Vagina (tissue), 2 donors: ENCODE data around the gene ERO1A. TPM values are rescaled to one million over a fixed set of nuclear protein-coding genes. Genes with fewer than 3 reads are reported as not detected.
A peak's percentile ranks its signal among the peaks of the same experiment; 100 is the strongest.

Source experiments
- DNase-seq, 2 donors: peaks; one replicate each; pipeline ENCODE4 v3.0.0-alpha.2; 2017; ENCODE audit errors: extremely low spot score in 2 of 2
- H3K27ac ChIP-seq: fragments of 200-600 bp; sonication (generic); one replicate; pipeline ENCODE4 v1.5.1; 2019
- H3K27me3 ChIP-seq: fragments of 200-600 bp; sonication (generic); one replicate; pipeline ENCODE4 v1.5.1; 2019
- H3K36me3 ChIP-seq, 2 donors: fragments of 200-600 bp; sonication (generic); one replicate each; pipeline ENCODE4 v1.5.1; 2017 to 2019
- H3K4me1 ChIP-seq: fragments of 200-600 bp; sonication (generic); one replicate; pipeline ENCODE4 v1.5.1; 2019
- H3K4me3 ChIP-seq, 2 donors: fragments of 200-600 bp; sonication (generic); 1 replicate in 1 of 2; 2 replicates in 1 of 2; pipeline ENCODE4 v1.5.1; 2016 to 2019
- H3K9me3 ChIP-seq: fragments of 200-600 bp; sonication (generic); one replicate; pipeline ENCODE4 v1.5.1; 2019
- POLR2A ChIP-seq, 2 donors: fragments of 450-650 bp; IDR thresholded peaks; one replicate each; pipeline ENCODE4 v1.6.1; 2017; ENCODE audit warnings: antibody characterized with exemption in 2 of 2, mild to moderate bottlenecking in 2 of 2, moderate library complexity in 2 of 2
- POLR2AphosphoS5 ChIP-seq, 2 donors: sonication (generic); formaldehyde crosslinking; IDR thresholded peaks; one replicate each; pipeline ENCODE4 v1.9.0; 2017; ENCODE audit warnings: antibody characterized with exemption in 2 of 2, mild to moderate bottlenecking in 2 of 2, low read depth in 1 of 2; ENCODE audit not compliant: insufficient read depth in 1 of 2
- intact Hi-C: fragments of 100-400 bp; cut with DNase I; formaldehyde crosslinking; loops from one replicate; pipeline ENCODE4 v1.15.1; 2023
- total RNA-seq: library from RNA; depleted of rRNA; stranded (reverse); fragments of >200 nt; gene quantifications from one replicate; pipeline ENCODE4 v1.2.3, GENCODE V29; 2016
- TF ChIP-seq, protein P1 (sequence below), 3 experiments: fragments of 450-650 bp in 2 of 3; fragments of 200-600 bp in 1 of 3; sonication (generic) in 1 of 3; IDR thresholded peaks; one replicate each; pipeline ENCODE4 v1.5.1; 2017 to 2019; ENCODE audit warnings: antibody characterized with exemption in 3 of 3, mild to moderate bottlenecking in 2 of 3, moderate library complexity in 2 of 3

The ERO1A gene
- total RNA-seq, 1 donor from 2014 or later, result 50.6 TPM

DNA sequence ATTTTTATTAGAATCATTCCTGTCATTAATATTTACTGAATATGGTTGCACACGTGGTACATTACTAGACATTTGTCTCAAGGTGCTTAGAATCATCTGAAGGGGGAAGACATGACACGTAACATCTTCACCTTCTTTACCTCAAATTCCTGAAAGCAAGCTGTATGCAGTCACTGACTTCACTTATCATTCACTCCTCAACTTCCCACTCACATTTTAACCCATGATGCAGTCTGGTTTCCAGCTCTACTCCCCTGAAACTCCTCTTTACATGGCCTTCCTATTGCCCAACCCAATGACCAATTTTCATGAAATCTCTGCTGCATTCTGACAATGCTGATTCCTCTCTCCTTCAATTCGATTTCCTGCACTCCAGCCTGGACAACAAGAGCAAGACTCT lies 5.9 kb upstream of the ERO1A start:
- Histone ChIP-seq H3K27me3 (no peaks in the 10 kb centered on the region), H3K9me3 (no peaks in the 10 kb centered on the region), H3K4me3 (no peak overlapping the region), H3K36me3 (no peaks in the 10 kb centered on the region), H3K4me1 (peaks cover 6% of the 10 kb centered on the region), H3K27ac (no peak overlapping the region)
- DNase-seq, result no peak
- TF ChIP-seq POLR2AphosphoS5 (IDR thresholded peaks at IDR 0.05; ENCODE audit: insufficient read depth in 1 of 2, low read depth in 1 of 2), result no peak
- TF ChIP-seq, protein P1, sequence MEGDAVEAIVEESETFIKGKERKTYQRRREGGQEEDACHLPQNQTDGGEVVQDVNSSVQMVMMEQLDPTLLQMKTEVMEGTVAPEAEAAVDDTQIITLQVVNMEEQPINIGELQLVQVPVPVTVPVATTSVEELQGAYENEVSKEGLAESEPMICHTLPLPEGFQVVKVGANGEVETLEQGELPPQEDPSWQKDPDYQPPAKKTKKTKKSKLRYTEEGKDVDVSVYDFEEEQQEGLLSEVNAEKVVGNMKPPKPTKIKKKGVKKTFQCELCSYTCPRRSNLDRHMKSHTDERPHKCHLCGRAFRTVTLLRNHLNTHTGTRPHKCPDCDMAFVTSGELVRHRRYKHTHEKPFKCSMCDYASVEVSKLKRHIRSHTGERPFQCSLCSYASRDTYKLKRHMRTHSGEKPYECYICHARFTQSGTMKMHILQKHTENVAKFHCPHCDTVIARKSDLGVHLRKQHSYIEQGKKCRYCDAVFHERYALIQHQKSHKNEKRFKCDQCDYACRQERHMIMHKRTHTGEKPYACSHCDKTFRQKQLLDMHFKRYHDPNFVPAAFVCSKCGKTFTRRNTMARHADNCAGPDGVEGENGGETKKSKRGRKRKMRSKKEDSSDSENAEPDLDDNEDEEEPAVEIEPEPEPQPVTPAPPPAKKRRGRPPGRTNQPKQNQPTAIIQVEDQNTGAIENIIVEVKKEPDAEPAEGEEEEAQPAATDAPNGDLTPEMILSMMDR (IDR thresholded peaks at IDR 0.05), result no peak
- TF ChIP-seq POLR2A (IDR thresholded peaks at IDR 0.05), result no peak
- intact Hi-C loops, result no loop called here

DNA sequence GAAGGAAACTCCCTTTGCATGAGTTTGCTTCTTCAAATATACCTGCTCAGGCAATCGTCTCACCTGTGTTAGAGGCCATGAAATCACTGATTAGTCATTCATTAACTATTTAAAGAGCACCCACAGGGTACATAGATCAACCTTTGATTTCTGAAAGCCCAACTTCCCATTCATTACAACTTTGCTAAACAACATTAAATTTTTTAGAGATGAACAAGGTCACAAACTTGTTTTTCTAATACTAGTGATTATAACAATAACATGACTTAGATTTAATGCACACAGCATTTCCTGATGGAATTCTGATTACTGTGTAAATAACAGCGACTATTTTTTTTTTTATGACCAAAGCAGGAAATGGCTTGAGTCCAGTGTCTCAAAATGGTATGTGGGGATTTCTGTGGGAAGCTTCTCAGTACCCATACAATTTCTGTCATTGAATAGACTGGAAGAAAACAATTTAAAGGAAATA lies 5.4 kb upstream of the ERO1A start:
- peak overlapping the region; percentile 2 for H3K27ac ChIP-seq
- no peak for DNase-seq
- intact Hi-C loops, result no loop called here

DNA sequence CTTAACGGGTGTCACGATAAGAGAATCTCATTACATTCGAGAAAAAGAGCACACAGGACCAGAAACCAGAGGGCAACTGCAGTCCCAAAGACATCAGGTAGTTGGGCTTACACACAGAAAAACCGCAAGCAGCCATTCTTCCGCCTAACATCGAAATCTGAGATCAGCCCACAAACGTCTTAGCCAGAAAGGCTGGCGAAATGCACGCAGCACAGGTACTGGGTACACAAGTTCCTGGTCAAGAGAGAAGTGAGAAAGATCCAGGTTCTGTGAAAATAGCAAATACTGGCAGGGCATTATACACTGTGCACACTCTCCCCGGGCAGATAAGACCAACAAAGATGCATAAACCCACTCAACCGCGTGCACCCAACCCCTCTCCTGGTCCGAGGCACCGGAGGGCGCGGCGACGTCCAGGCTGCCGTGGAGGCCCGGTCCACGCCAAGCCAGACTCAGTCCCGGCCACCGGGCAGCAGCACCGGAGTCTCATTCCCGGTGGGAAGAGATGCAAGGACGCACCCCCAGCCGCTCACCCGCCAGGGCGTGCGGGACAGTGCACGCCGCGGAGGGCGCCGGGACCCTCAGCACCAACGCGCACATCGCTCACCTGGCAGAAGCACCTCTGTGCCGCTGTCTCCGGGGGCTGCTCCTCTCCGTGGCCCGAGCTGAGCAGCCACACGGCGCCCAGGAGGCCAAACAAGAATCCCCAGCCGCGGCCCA lies 437 bp downstream of the ERO1A start:
- Histone ChIP-seq H3K27me3 (no peaks in the 10 kb centered on the region), H3K27ac (peak overlapping the region; percentile 98), H3K4me3 (peak overlapping the region; percentile 84 to 98), H3K4me1 (peaks cover 38% of the 10 kb centered on the region), H3K9me3 (no peaks in the 10 kb centered on the region), H3K36me3 (no peaks in the 10 kb centered on the region)
- intact Hi-C loops, result loop anchor here (10.0 kb wide), 1 partner anchor 140 kb away; the partner anchor contains the start of genes GPR137C and TXNDC16
- no peak for DNase-seq
- peak in 1 of 2 donors; percentile 46 for TF ChIP-seq POLR2AphosphoS5 (IDR thresholded peaks at IDR 0.05; ENCODE audit: insufficient read depth in 1 of 2, low read depth in 1 of 2)
- no peak for TF ChIP-seq POLR2A (IDR thresholded peaks at IDR 0.05)

More for the DNA sequence above, 5.4 kb upstream of the ERO1A start:
- peaks cover 6% of the 10 kb centered on the region for H3K4me1 ChIP-seq
- H3K27me3 ChIP-seq, result no peaks in the 10 kb centered on the region
- no peak overlapping the region for H3K4me3 ChIP-seq
- TF ChIP-seq, protein P1 (IDR thresholded peaks at IDR 0.05), result no peak
- TF ChIP-seq POLR2A (IDR thresholded peaks at IDR 0.05) (no peak), POLR2AphosphoS5 (IDR thresholded peaks at IDR 0.05; ENCODE audit: insufficient read depth in 1 of 2, low read depth in 1 of 2) (peak in 1 of 2 donors; percentile 31)
- H3K9me3 ChIP-seq, result no peaks in the 10 kb centered on the region
- H3K36me3 ChIP-seq, result no peaks in the 10 kb centered on the region

DNA sequence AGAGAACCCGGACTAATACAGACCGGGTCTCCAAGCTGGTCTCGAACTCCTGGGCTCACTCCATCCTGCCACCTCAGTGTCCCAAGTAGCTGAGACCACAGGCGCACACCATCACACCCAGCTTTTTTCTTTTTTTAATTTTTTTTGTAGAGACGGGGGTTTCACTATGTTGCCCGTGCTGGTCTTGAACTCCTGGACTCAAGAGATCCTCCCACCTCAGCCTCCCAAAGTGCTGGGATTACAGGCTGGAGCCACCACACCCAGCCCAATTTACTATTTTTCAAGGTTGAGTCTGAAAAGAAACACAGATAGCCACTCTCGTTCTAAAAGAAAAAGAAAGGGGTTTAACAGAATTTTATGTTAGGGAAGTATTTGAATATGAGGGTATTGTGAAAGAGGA lies 1.8 kb downstream of the ERO1A start:
- Histone ChIP-seq H3K9me3 (no peaks in the 10 kb centered on the region), H3K36me3 (no peaks in the 10 kb centered on the region), H3K27me3 (no peaks in the 10 kb centered on the region), H3K4me3 (peak overlapping the region in 1 of 2 donors; percentile 98), H3K4me1 (peaks cover 38% of the 10 kb centered on the region), H3K27ac (no peak overlapping the region)
- no peak for DNase-seq
- TF ChIP-seq, protein P1 (IDR thresholded peaks at IDR 0.05), result no peak
- TF ChIP-seq POLR2A (IDR thresholded peaks at IDR 0.05), result no peak
- TF ChIP-seq POLR2AphosphoS5 (IDR thresholded peaks at IDR 0.05; ENCODE audit: insufficient read depth in 1 of 2, low read depth in 1 of 2), result no peak
- intact Hi-C loops, result loop anchor here (10.0 kb wide), 1 partner anchor 139 kb away; the partner anchor contains the start of genes GPR137C and TXNDC16

DNA sequence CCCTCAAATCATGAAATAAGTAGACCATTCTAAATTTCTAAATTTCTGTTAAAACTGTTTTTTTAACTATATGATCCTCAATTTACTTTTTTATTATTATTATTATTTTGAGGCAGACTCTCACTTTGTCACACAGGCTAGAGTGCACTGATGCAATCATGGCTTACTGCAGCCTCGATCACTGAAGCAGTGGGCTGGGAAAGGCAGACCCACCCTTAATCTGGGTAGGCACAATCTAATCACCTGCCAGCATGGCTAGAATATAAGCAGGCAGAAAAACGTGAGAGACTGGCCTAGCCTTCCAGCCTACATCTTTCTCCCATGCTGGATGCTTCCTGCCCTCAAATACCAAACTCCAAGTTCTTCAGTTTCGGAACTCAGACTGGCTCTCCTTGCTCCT lies 2.3 kb downstream of the ERO1A start:
- H3K27me3 ChIP-seq, result no peaks in the 10 kb centered on the region
- intact Hi-C loops, result loop anchor here (10.0 kb wide), 1 partner anchor 138 kb away; the partner anchor contains the start of genes GPR137C and TXNDC16
- no peaks in the 10 kb centered on the region for H3K36me3 ChIP-seq
- no peak overlapping the region for H3K27ac ChIP-seq
- H3K4me3 ChIP-seq, result no peak overlapping the region
- H3K4me1 ChIP-seq, result peaks cover 38% of the 10 kb centered on the region
- DNase-seq, result no peak
- TF ChIP-seq POLR2AphosphoS5 (IDR thresholded peaks at IDR 0.05; ENCODE audit: insufficient read depth in 1 of 2, low read depth in 1 of 2) (no peak), POLR2A (IDR thresholded peaks at IDR 0.05) (no peak)
- TF ChIP-seq, protein P1 (IDR thresholded peaks at IDR 0.05), result no peak
- no peaks in the 10 kb centered on the region for H3K9me3 ChIP-seq
